ENCODE measurements around the gene SERPING1. TPM values are rescaled to one million over a fixed set of nuclear protein-coding genes. Genes with fewer than 3 reads are reported as not detected.
A peak's percentile ranks its signal among the peaks of the same experiment; 100 is the strongest.

SERPING1 gene
- polyA plus RNA-seq, 1 donor (not counting 4 experiments of a cell fraction or from before 2014, with no cell fraction given) = 12.8 TPM

DNA sequence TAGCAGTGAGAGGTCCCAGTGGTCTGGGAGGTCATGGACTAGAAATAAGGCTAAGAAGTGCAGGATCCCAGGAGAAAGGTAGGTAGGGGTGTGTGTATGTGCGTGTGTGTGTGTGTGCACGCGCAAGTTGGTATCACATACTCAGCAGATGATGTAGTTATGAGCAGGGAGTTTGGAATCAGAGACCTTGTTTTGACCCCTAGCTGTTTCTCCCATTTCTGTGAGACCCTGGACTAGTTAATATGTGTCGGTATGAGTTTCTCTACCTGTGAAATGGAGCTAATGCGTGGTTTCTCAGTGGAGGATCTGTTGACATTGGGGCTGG lies 1.3 kb downstream of the SERPING1 start:
- FAIRE-seq = no peak
- peak overlapping the region; percentile 46 for H3K4me2 ChIP-seq (ENCODE audit: control insufficient read depth, extremely low read depth, insufficient read depth, low read depth, low read length)
- H3K4me1 ChIP-seq (ENCODE audit: control insufficient read depth, extremely low read depth, insufficient read depth, low read length) = peaks cover 6% of the 10 kb centered on the region
- dilution Hi-C loops (cut with MboI; ENCODE audit: extremely low pct_ligation_motif_present, low sequenced_read_pairs) = no loop called here
- TF ChIP-seq EZH2 (IDR thresholded peaks at IDR 0.05; ENCODE audit: low read length) = no peak
- TF ChIP-seq, protein P1, sequence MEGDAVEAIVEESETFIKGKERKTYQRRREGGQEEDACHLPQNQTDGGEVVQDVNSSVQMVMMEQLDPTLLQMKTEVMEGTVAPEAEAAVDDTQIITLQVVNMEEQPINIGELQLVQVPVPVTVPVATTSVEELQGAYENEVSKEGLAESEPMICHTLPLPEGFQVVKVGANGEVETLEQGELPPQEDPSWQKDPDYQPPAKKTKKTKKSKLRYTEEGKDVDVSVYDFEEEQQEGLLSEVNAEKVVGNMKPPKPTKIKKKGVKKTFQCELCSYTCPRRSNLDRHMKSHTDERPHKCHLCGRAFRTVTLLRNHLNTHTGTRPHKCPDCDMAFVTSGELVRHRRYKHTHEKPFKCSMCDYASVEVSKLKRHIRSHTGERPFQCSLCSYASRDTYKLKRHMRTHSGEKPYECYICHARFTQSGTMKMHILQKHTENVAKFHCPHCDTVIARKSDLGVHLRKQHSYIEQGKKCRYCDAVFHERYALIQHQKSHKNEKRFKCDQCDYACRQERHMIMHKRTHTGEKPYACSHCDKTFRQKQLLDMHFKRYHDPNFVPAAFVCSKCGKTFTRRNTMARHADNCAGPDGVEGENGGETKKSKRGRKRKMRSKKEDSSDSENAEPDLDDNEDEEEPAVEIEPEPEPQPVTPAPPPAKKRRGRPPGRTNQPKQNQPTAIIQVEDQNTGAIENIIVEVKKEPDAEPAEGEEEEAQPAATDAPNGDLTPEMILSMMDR (optimal IDR thresholded peaks at IDR 0.05 in 1 of 3, IDR thresholded peaks at IDR 0.05 in 1 of 3, conservative IDR thresholded peaks at IDR 0.05 in 1 of 3; ENCODE audit: extremely low read depth in 1 of 3, insufficient read depth in 2 of 3, low read length in 3 of 3) = no peak
- H3K9me1 ChIP-seq (ENCODE audit: control insufficient read depth, extremely low read depth, insufficient read depth, low read length) = no peaks in the 10 kb centered on the region
- no peaks in the 10 kb centered on the region for H3K9me3 ChIP-seq (ENCODE audit: control insufficient read depth, low read depth, low read length)
- no peak for DNase-seq (ENCODE audit: low read depth, low spot score)
- no peaks in the 10 kb centered on the region for H4K20me1 ChIP-seq (ENCODE audit: control insufficient read depth, extremely low read depth, insufficient read depth, low read length)
- no peak overlapping the region for H3K27ac ChIP-seq (ENCODE audit: control insufficient read depth, insufficient read depth, low read length)
- H2AFZ ChIP-seq (ENCODE audit: control insufficient read depth, low read length) = peak overlapping the region; percentile 30
- peak overlapping the region in 2 of 3 experiments; percentile 14 to 57 for H3K4me3 ChIP-seq (ENCODE audit: control insufficient read depth in 2 of 3, extremely low read depth in 1 of 3, insufficient read depth in 2 of 3, low read depth in 1 of 3, low read length in 3 of 3)
- H3K9ac ChIP-seq (ENCODE audit: control insufficient read depth, extremely low read depth, insufficient read depth, low read length) = no peak overlapping the region
- peaks cover 3% of the 10 kb centered on the region for H3K27me3 ChIP-seq (ENCODE audit: control insufficient read depth, extremely low read depth, insufficient read depth, low read length)
- H3K36me3 ChIP-seq (ENCODE audit: control insufficient read depth in 2 of 2, extremely low read depth in 1 of 2, insufficient read depth in 2 of 2, low read length in 2 of 2) = no peaks in the 10 kb centered on the region
- H3K79me2 ChIP-seq (ENCODE audit: control insufficient read depth, insufficient read depth, low read length) = no peaks in the 10 kb centered on the region

DNA sequence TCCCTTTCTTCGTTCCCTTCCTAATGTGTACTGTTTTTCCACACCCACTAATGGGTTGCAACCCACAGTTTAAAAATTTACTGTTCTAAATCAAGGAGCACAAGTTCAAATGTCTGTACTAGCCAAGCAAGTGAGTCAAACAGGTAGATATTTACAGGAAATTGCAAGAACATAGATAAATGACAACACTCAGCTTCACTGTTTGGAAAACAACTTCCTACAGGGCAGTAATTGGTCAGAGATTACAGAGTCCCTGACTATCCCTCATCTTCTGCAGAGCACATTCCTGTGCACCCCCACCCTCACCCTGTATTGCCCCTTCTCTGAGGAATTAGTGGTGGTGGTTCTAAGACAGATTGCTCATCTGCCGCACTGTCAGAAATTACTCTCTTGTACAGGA lies 1.9 kb downstream of the SERPING1 start:
- no peak for FAIRE-seq
- no peak for DNase-seq (ENCODE audit: low read depth, low spot score)
- no peak overlapping the region for H3K4me2 ChIP-seq (ENCODE audit: control insufficient read depth, extremely low read depth, insufficient read depth, low read depth, low read length)

DNA sequence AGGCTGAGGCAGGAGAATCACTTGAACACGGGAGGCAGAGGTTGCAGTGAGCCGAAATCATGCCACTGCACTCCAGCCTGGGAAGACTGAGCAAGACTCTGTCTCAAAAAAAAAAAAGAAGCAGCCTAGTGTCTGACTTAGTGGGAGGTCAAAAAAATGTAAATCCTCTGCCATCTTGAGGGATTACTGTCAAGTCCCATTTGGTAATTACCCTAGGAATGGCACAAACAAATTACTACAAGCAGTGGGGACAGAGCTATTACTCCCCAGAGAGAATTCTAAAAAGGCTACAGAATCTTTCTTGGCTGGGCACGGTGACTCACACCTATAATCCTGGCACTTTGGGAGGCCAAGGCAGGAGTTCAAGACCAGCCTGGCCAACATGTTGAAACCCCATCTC lies 3.8 kb downstream of the SERPING1 start:
- Histone ChIP-seq H3K27ac (ENCODE audit: control insufficient read depth, insufficient read depth, low read length) (no peak overlapping the region), H3K9ac (ENCODE audit: control insufficient read depth, extremely low read depth, insufficient read depth, low read length) (no peak overlapping the region), H3K9me3 (ENCODE audit: control insufficient read depth, low read depth, low read length) (no peaks in the 10 kb centered on the region), H3K4me2 (ENCODE audit: control insufficient read depth, extremely low read depth, insufficient read depth, low read depth, low read length) (no peak overlapping the region), H3K4me3 (ENCODE audit: control insufficient read depth in 2 of 3, extremely low read depth in 1 of 3, insufficient read depth in 2 of 3, low read depth in 1 of 3, low read length in 3 of 3) (no peak overlapping the region), H3K79me2 (ENCODE audit: control insufficient read depth, insufficient read depth, low read length) (no peaks in the 10 kb centered on the region), H3K27me3 (ENCODE audit: control insufficient read depth, extremely low read depth, insufficient read depth, low read length) (peaks cover 3% of the 10 kb centered on the region), H3K36me3 (ENCODE audit: control insufficient read depth in 2 of 2, extremely low read depth in 1 of 2, insufficient read depth in 2 of 2, low read length in 2 of 2) (no peaks in the 10 kb centered on the region), H2AFZ (ENCODE audit: control insufficient read depth, low read length) (no peak overlapping the region), H4K20me1 (ENCODE audit: control insufficient read depth, extremely low read depth, insufficient read depth, low read length) (no peaks in the 10 kb centered on the region), H3K4me1 (ENCODE audit: control insufficient read depth, extremely low read depth, insufficient read depth, low read length) (peaks cover 6% of the 10 kb centered on the region), H3K9me1 (ENCODE audit: control insufficient read depth, extremely low read depth, insufficient read depth, low read length) (no peaks in the 10 kb centered on the region)
- dilution Hi-C loops (cut with MboI; ENCODE audit: extremely low pct_ligation_motif_present, low sequenced_read_pairs) = no loop called here
- DNase-seq (ENCODE audit: low read depth, low spot score) = no peak
- no peak for FAIRE-seq
- no peak for TF ChIP-seq EZH2 (IDR thresholded peaks at IDR 0.05; ENCODE audit: low read length)
- TF ChIP-seq, protein P1 (optimal IDR thresholded peaks at IDR 0.05 in 1 of 3, IDR thresholded peaks at IDR 0.05 in 1 of 3, conservative IDR thresholded peaks at IDR 0.05 in 1 of 3; ENCODE audit: extremely low read depth in 1 of 3, insufficient read depth in 2 of 3, low read length in 3 of 3) = no peak

More for the DNA sequence above, 1.9 kb downstream of the SERPING1 start:
- H3K4me1 ChIP-seq (ENCODE audit: control insufficient read depth, extremely low read depth, insufficient read depth, low read length) = peaks cover 6% of the 10 kb centered on the region
- H3K27me3 ChIP-seq (ENCODE audit: control insufficient read depth, extremely low read depth, insufficient read depth, low read length) = peaks cover 3% of the 10 kb centered on the region
- H2AFZ ChIP-seq (ENCODE audit: control insufficient read depth, low read length) = no peak overlapping the region
- TF ChIP-seq EZH2 (IDR thresholded peaks at IDR 0.05; ENCODE audit: low read length) = no peak
- H3K4me3 ChIP-seq (ENCODE audit: control insufficient read depth in 2 of 3, extremely low read depth in 1 of 3, insufficient read depth in 2 of 3, low read depth in 1 of 3, low read length in 3 of 3) = no peak overlapping the region
- H4K20me1 ChIP-seq (ENCODE audit: control insufficient read depth, extremely low read depth, insufficient read depth, low read length) = no peaks in the 10 kb centered on the region
- no peaks in the 10 kb centered on the region for H3K9me3 ChIP-seq (ENCODE audit: control insufficient read depth, low read depth, low read length)
- dilution Hi-C loops (cut with MboI; ENCODE audit: extremely low pct_ligation_motif_present, low sequenced_read_pairs) = no loop called here
- no peaks in the 10 kb centered on the region for H3K36me3 ChIP-seq (ENCODE audit: control insufficient read depth in 2 of 2, extremely low read depth in 1 of 2, insufficient read depth in 2 of 2, low read length in 2 of 2)
- H3K79me2 ChIP-seq (ENCODE audit: control insufficient read depth, insufficient read depth, low read length) = no peaks in the 10 kb centered on the region
- no peaks in the 10 kb centered on the region for H3K9me1 ChIP-seq (ENCODE audit: control insufficient read depth, extremely low read depth, insufficient read depth, low read length)
- H3K9ac ChIP-seq (ENCODE audit: control insufficient read depth, extremely low read depth, insufficient read depth, low read length) = no peak overlapping the region
- no peak overlapping the region for H3K27ac ChIP-seq (ENCODE audit: control insufficient read depth, insufficient read depth, low read length)

Measured in keratinocyte (primary cell).